ENCODE data around the gene AGAP1. TPM values are rescaled to one million over a fixed set of nuclear protein-coding genes. Genes with fewer than 3 reads are reported as not detected.

The AGAP1 gene
- total and polyA plus RNA-seq, 2 donors (not counting 3 experiments of a cell fraction or from before 2014, with no cell fraction given), result 10.2 to 20.9 TPM

DNA sequence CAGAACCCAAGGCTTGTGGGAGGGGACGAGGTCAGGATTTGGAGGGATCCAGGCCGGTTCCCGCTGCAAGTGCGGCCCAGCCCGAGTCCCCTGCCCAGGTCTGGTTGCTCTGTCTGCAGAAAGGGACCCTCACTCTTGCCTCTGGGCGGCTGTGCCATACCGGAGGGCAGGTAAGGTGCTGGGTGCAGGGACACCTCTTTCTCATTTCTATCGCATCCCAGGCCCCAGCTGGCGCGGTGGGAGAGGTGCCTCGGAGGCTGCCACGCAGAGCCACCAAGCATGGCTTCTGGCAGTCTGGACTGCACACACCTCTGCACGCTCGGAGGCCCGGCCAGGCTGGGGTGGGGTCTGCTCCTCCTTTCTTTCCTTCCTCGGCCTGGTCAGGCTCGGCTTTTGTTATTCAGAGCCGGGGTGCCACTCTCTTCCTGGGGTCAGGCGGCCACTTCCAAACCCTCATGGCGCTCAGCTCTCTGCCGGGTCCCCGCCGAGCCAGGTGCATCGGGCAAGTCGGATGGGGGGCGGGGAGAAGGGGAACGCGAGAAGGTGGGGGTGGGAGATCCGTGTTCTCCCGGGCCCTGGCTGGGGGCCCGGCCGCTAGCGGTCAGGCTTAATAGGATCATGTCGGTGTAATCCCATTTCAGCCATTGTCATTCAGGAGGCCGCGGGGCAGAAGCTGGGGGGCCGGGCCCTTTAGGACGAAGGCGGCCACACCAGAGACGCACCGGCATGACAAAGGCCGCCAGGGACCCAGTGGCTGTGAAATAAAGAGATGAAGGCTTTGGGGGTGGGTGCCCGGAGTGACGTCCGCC is 665.3 kb downstream of the AGAP1 start:
- no peak overlapping the region for H3K4me2 ChIP-seq (ENCODE audit: insufficient read depth, low read length)
- no peaks in the 10 kb centered on the region for H3K4me1 ChIP-seq (ENCODE audit: control insufficient read depth, extremely low read depth, insufficient read depth, low read length)
- H3K27me3 ChIP-seq (ENCODE audit: control insufficient read depth in 2 of 2, insufficient read depth in 2 of 2, low read length in 2 of 2), result peaks cover 0 to 15% of the 10 kb centered on the region in 2 experiments
- FAIRE-seq (no peak), DNase-seq (ENCODE audit: low read depth, low spot score) (no peak)
- TF ChIP-seq EZH2 (IDR thresholded peaks at IDR 0.05; ENCODE audit: borderline replicate concordance, low read depth, low read length, severe bottlenecking) (peak; percentile 57), MAX (IDR thresholded peaks at IDR 0.05; ENCODE audit: insufficient read depth, insufficient read length) (no peak)
- ChIA-PET CTCF (interaction anchor here (1.4 to 2.2 kb wide), 3 partner anchors 19 to 380 kb away, joined by 3 to 7 read pairs (median 5); no protein-coding TSS in a partner anchor), POLR2A (no interaction called here)
- no peaks in the 10 kb centered on the region for H3K79me2 ChIP-seq (ENCODE audit: control insufficient read depth, insufficient read depth, low read length)
- BruUV-seq (replicated peaks), result no TSS peak
- no peak overlapping the region for H3K4me3 ChIP-seq (replicated peaks in 1 of 3; ENCODE audit: insufficient read depth in 1 of 3, low read depth in 1 of 3, low read length in 3 of 3)
- H4K20me1 ChIP-seq (replicated peaks; ENCODE audit: control insufficient read depth, extremely low read depth, insufficient read depth, low read length), result no peaks in the 10 kb centered on the region
- no peak overlapping the region for H3K9ac ChIP-seq (replicated peaks; ENCODE audit: extremely low read depth, insufficient read depth, low read length)
- H3K9me3 ChIP-seq (replicated peaks; ENCODE audit: control insufficient read depth, insufficient read depth, low read length), result no peaks in the 10 kb centered on the region
- intact Hi-C loops (cut with micrococcal nuclease), result no loop called here
- H3K27ac ChIP-seq (ENCODE audit: insufficient read depth, low read depth, low read length), result no peak overlapping the region
- H3K9me1 ChIP-seq (replicated peaks; ENCODE audit: control insufficient read depth, extremely low read depth, insufficient read depth, low read length), result no peaks in the 10 kb centered on the region
- H3K36me3 ChIP-seq (ENCODE audit: control insufficient read depth in 2 of 2, extremely low read depth in 1 of 2, insufficient read depth in 2 of 2, low read length in 2 of 2), result no peaks in the 10 kb centered on the region
- no peak overlapping the region for H2AFZ ChIP-seq (ENCODE audit: low read depth, low read length)
- dilution Hi-C loops (cut with MboI; ENCODE audit: extremely low pct_ligation_motif_present, low sequenced_read_pairs), result no loop called here

- Histone ChIP-seq H3K4me3 (replicated peaks in 1 of 3; ENCODE audit: insufficient read depth in 1 of 3, low read depth in 1 of 3, low read length in 3 of 3) (no peak overlapping the region), H3K27ac (ENCODE audit: insufficient read depth, low read depth, low read length) (no peak overlapping the region), H2AFZ (ENCODE audit: low read depth, low read length) (no peak overlapping the region), H3K4me1 (ENCODE audit: control insufficient read depth, extremely low read depth, insufficient read depth, low read length) (peaks cover 1% of the 10 kb centered on the region), H3K36me3 (ENCODE audit: control insufficient read depth in 2 of 2, extremely low read depth in 1 of 2, insufficient read depth in 2 of 2, low read length in 2 of 2) (no peaks in the 10 kb centered on the region), H3K9me1 (replicated peaks; ENCODE audit: control insufficient read depth, extremely low read depth, insufficient read depth, low read length) (no peaks in the 10 kb centered on the region), H4K20me1 (replicated peaks; ENCODE audit: control insufficient read depth, extremely low read depth, insufficient read depth, low read length) (no peaks in the 10 kb centered on the region), H3K79me2 (ENCODE audit: control insufficient read depth, insufficient read depth, low read length) (no peaks in the 10 kb centered on the region), H3K4me2 (ENCODE audit: insufficient read depth, low read length) (no peak overlapping the region), H3K9ac (replicated peaks; ENCODE audit: extremely low read depth, insufficient read depth, low read length) (no peak overlapping the region), H3K27me3 (ENCODE audit: control insufficient read depth in 2 of 2, insufficient read depth in 2 of 2, low read length in 2 of 2) (peaks cover 0 to 10% of the 10 kb centered on the region in 2 experiments), H3K9me3 (replicated peaks; ENCODE audit: control insufficient read depth, insufficient read depth, low read length) (no peaks in the 10 kb centered on the region)
- CTCF ChIA-PET, result interaction anchor here (1.4 to 2.2 kb wide), 2 partner anchors 18 to 380 kb away, joined by 3 to 7 read pairs; no protein-coding TSS in a partner anchor
- intact Hi-C loops (cut with micrococcal nuclease), result no loop called here
- TF ChIP-seq MAX (IDR thresholded peaks at IDR 0.05; ENCODE audit: insufficient read depth, insufficient read length), result no peak
- dilution Hi-C loops (cut with MboI; ENCODE audit: extremely low pct_ligation_motif_present, low sequenced_read_pairs), result no loop called here
- DNase-seq (ENCODE audit: low read depth, low spot score) (no peak), FAIRE-seq (no peak)
- POLR2A ChIA-PET, result no interaction called here
- no TSS peak for BruUV-seq (replicated peaks)
Measured at GRCh38 chr2:236159778-236160170, 665.9 kb downstream of the AGAP1 start.

All from endothelial cell of umbilical vein (primary cell).